HG02981 (cell line): ENCODE data around the gene GADD45GIP1.
A peak's percentile ranks its signal among the peaks of the same experiment; 100 is the strongest.
"Not testable (repeated sequence)": the region's sequence is repeated elsewhere in the genome, so short reads cannot be mapped to it uniquely, and the experiment has no call there.

Experiments used
- ATAC-seq: cut with Tn5 transposase; IDR thresholded peaks from one replicate; pipeline ENCODE4 v1.9.1; 2021; ENCODE audit warnings: mild to moderate bottlenecking, moderate library complexity; ENCODE audit not compliant: unreplicated experiment

GADD45GIP1 gene

DNA sequence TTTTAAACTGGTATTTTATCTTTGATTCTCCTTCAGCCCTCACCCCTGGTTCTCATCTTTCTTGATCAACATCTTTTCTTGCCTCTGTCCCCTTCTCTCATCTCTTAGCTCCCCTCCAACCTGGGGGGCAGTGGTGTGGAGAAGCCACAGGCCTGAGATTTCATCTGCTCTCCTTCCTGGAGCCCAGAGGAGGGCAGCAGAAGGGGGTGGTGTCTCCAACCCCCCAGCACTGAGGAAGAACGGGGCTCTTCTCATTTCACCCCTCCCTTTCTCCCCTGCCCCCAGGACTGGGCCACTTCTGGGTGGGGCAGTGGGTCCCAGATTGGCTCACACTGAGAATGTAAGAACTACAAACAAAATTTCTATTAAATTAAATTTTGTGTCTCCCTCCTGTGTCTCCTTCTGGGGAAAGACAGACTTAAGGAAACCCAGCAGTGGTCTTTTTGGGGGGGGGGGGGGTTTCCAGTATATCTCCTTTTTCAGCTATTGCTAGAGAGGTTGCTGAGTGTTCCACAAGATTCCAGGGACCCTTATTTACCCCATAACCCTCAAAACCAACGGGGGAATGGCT lies 12.8 kb downstream of the GADD45GIP1 start:
- no peak for ATAC-seq

DNA sequence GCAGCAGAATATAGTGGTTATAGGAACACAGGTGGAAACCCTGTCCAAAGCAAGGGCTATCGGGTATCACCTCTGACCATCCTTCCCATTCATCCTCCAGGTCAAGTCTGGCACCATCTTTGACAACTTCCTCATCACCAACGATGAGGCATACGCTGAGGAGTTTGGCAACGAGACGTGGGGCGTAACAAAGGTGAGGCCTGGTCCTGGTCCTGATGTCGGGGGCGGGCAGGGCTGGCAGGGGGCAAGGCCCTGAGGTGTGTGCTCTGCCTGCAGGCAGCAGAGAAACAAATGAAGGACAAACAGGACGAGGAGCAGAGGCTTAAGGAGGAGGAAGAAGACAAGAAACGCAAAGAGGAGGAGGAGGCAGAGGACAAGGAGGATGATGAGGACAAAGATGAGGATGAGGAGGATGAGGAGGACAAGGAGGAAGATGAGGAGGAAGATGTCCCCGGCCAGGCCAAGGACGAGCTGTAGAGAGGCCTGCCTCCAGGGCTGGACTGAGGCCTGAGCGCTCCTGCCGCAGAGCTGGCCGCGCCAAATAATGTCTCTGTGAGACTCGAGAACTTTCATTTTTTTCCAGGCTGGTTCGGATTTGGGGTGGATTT lies 13.5 kb downstream of the GADD45GIP1 start:
- ATAC-seq: no peak

DNA sequence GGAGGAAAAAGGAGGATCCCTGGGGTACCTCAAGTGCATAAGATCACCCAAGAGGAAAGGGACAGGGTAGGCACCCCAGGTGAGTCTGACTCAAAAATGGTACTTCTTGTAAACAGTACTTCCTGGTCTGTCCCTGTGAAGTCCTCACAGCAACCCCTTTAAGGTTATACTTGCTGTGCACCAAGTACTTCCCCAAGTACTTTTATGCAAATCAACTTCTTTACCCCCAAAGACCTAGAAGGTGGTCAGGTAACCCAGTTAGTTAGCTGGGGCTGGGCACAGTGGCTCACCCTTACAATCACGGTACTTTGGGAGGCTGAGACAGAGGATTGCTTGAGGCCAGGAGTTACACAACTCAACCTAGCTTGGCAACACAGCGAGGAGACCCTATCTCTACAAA lies 16.1 kb downstream of the GADD45GIP1 start:
- no peak for ATAC-seq

DNA sequence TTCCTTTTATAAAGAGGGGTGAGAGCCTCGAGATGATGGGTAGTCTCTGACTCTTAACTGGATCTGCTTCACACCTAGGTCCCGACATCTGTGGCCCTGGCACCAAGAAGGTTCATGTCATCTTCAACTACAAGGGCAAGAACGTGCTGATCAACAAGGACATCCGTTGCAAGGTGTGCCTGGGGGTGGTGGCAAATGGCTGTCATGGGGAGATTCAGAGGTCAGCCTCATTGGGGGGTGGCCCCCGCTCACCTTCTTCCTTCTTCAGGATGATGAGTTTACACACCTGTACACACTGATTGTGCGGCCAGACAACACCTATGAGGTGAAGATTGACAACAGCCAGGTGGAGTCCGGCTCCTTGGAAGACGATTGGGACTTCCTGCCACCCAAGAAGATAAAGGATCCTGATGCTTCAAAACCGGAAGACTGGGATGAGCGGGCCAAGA lies 17.0 kb downstream of the GADD45GIP1 start:
- ATAC-seq: no peak

DNA sequence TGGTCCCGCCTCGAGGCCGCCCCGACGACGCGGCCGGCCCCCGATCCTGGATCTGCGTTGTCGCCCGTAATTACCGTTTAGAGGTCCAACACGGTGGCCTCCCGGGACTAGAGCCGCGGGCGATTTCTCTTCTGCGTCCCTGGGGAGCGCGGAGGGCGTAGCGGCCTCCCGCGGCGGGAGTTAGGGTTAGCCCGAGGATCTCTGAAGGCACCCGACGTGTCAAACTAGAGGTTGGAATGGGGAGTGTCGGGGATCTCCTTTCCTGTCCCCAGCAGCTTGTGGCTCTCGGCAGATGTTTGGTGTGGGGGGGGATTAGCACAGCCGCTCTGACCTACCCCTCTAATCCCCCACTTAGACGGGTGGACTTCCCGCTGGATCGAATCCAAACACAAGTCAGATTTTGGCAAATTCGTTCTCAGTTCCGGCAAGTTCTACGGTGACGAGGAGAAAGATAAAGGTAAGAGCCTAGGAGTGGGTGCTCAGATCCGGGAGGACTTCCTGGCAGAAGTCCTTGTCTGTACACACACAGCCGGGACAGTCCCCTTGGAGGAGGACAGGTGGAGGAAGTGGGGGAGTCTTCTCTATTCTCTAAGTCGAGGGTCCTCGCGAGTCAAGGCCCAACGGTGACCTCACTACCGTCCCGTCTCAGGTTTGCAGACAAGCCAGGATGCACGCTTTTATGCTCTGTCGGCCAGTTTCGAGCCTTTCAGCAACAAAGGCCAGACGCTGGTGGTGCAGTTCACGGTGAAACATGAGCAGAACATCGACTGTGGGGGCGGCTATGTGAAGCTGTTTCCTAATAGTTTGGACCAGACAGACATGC lies 18.0 kb downstream of the GADD45GIP1 start:
- peak; percentile 1 for ATAC-seq

DNA sequence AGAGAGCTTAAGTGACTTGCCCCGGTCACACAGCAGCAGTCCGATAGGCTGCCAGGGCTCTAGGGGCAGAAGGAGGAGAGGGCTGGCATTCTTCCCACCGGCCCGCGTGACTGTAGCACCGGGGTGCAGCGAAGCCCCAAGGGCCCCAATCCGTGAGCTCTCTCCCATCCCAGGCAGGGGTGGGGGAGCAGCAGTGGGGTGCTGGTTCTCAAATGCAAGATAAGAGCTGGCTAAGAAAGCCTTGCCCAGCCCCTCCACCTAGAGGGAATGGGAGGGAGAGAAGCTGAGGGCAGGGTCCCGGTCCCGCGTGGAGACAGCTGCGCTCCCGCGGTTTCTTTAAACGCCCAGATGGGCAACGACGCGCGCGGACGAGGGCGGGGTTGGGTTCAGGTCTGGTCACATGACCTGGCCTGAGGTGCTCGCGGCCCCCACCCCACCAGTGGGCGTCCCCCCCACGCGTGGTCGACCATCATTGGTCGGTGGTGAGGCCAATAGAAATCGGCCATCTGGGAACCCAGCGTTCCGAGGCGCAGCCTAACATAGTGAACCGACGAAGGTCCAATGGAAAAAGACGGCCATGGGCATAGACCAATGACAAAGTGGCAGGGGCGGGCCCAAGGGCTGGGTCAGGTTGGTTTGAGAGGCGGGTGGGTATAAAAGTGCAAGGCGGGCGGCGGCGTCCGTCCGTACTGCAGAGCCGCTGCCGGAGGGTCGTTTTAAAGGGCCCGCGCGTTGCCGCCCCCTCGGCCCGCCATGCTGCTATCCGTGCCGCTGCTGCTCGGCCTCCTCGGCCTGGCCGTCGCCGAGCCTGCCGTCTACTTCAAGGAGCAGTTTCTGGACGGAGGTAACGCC lies 18.9 kb downstream of the GADD45GIP1 start, which contains the start of gene CALR:
TSS of gene CALR (plus strand) at position 683 of the 852 bp plus-strand sequence. CDS start at position 754, 71 bp downstream.
- ATAC-seq: peak; percentile 80

DNA sequence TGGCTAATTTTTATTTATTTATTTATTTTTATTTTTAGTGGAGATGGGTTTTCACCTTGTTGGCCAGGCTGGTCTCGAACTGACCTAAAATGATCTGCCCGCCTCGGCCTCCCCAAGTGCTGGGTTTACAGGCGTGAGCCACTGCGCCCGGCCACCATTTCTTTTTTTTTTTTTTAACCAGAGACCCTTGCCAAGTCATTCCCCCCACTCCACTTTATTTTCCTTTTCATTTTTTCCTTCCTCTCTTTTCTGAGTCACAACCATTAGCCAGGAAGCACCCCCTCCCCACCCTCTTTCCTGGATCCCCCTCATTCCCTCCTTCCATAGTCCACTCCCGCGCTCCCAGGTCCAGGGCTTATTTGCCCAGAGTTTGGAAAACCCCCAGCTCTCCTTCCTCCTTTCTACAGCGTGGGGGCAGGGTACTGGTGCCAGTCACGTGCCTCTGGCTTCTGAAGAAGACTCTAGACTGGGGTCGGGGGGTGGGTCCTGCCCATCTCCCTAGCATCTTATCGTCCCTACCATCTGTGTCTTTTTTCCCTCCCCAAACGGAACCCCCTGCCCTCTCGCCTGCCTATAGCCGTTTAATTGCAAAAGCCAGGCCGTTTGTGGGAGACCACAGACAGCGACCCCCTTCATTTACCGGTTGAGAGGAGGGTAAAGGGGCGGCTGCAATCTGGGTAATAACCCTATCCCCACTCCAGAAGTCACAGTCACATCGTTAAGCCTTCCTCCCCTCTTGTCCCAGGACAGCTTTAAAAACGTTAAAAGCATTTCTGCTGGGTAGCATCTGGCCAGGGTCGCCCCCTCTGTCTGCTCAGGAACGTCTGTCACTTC lies 19.7 kb downstream of the GADD45GIP1 start:
- ATAC-seq: no peak

DNA sequence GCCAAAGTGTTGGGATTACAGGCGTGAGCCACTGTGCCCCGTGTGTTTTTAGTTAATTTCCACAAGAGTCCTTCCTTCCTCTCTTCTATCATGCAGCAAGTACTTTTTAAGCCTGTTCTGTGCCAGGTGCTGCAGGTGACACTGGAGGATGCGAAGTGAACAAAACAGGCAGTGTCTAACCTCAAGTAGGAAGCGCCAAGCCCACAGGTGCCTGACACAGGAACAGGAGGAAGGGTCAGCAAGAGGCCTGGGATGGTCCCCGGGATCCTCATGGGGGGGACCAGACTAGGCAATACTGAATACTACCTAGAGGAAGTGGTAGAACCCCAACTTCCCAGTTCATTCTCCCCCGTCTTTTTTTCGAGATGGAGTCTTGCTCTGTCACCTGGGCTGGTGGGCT lies 20.4 kb downstream of the GADD45GIP1 start:
- ATAC-seq: no peak

DNA sequence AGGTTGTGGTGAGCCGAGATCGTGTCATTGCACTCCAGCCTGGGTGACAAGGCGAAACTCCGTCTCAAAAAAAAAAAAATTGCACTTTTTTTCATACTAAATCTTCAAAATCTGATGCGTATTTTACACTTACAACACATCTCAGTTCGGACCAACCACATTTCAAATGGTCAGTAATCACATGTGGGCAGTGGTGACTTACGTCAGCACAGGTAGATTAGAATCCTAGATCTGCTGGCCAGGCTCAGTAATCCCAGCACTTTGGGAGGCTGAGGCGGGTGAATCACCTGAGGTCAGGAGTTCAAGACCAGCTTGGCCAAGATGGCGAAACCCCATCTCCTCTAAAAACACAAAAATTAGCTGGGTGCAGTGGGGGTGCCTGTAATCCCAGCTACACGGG lies 22.0 kb downstream of the GADD45GIP1 start:
- no peak for ATAC-seq

DNA sequence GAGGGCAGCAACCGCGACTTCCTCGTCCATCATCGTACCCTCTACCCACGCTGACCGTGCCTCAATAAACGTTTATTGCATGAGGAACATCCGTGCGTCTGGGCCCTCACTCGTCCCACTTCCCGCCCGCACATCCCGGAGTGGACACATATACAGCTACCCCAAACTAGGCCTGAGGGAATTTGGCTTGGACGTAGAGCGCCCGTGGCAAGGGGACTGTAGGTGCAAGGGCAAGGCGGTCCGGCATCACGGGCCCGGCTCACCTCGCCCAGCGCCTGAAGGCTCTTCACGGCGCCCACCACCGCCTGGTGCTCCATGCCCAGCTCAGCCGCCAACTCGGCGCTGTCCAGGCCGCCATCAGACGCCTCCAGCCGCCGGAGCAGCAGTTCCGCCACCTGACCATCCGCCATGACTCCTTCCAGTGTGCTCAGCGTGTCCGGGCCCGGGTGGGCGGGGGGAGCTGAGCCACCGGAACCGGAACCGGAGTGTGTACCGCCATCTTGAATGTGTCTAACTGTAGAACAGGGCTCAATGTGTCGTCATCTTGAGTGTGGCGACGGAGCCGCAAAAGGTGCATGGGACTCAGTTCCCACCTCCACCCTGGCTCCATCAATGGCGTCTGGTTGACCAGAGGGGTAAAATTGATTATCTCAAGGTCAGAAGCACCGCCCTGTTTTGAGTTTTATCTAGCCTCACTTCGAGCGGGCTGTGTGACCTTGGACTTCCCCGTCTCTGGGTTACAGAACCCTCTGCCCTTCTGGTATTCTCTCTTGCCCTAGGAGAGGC lies 23.5 kb downstream of the GADD45GIP1 start, which contains the start of gene FARSA:
TSS of gene FARSA (minus strand) at position 425 of the 786 bp plus-strand sequence. CDS start at position 410, 15 bp downstream.
- peak; percentile 31 for ATAC-seq

DNA sequence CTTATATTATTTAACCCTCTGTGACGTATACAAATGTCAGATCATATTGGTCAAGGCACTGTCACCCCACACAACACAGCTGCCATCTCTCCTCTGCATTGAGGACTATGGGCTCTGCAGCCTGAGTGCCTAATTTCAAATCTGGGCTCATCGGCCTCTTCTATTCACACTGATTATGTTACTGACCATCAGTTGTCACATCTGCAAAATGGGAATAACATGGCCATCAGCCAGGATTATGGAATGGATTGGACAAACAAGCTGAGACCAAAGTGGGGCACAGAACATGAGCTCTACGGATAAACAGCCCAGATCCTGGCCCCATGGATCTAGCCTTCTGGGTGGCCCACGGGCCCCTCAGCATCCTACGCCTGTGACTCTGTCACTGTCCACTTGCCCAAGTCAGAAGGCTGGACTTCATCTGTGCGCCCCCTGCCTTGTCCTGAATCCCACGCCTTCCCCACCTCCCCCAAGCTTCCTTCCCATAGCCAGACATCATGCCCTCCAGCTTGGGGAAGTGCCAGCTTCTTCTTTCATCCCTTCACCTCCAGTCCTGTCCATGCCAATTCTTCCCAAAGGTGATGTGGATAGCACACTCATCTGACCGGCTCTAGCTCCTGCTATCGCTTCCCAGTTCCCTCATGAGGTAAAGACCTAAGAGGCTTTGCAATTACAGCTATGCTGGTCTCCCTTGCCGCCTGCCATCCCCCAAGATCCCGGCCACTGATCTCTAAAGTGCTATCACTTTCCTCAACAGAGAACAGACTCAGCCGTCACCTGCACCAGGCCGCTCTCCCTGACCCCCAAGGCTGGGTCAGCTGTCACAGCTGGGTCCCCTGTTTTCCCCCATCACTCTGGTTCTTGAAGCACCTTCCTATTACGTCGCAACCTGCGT lies 24.4 kb downstream of the GADD45GIP1 start:
- ATAC-seq: no peak

DNA sequence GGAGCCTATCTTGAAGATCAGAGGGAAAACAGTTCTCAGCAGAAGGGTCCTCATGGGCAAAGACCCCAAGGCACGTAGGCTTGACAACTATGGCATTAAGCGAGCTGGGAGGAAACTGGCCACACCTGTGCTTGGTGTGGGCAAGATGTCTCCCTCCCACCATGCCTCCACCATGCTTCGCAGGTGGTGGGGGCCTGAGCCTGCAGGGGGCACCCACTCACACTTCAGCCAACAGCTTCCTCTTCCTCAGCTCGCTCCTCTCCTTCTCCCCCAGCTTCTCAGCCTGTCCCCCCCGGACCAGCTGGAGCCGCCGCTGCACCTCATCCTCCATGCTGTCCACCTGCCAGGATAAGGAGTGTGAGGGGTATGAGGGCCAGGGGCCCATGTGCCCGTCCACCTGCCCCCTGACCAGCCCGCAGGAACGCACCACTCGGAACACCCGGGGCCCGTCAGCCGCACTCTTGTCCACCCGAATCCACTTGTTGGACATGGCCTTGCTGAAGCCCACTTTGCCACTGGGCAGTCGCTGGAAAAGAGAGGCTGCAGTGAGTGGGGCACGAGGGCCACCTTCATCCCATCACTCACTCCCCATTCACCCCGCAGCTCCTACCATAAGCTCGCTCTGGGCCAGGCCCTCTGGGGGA lies 26.9 kb downstream of the GADD45GIP1 start:
- no peak for ATAC-seq

DNA sequence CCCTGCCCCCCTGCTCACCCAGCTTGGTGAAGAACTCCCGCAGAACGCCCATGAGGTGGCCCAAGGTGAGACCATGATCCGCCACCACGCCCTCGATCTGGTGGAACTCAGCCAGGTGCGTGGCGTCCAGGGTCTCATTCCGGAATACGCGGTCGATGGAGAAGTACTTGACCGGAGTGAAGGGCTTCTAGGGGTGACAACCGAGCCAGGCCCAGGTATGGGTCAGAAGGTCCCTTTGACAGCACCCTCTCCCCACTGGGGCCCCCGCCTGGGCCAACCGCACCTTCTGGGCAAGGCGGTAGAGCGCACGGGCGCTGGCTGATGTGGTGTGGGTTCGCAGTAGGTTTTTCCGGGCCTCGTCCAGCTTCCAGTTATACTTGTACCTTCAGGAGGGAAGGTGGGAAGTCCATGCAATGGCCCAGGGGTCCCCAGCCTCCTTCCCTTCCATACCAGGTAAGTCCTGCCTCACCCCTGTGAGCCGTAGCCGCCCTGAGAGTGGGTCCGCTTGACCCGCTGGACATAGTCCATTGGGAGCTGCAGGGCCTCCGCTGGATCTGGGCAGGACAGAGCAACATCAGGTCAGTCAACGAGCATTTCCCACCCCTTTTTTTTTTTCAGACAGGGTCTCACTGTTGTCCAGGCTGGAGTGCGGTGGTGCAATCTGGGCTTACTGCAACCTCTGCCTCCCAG lies 32.3 kb downstream of the GADD45GIP1 start:
- ATAC-seq: no peak

DNA sequence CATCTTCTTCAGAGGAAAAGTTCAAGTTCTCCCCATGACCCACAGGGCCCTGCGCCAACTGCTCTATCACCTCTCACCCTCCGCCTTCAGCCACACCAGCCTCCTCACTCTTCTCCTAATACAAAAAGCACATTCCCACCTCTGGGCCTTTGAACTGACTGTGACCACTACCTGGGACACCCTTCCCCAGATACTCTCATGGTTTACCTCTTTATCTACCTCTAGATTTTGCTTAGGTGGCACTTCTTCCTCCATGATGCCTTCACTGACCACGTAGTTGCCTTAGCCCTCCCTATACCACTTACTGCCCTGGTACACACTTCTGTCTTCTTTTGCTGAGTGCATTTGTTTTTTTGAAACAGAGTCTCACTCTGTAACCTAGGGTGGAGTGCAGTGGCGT lies 34.1 kb downstream of the GADD45GIP1 start:
- no peak for ATAC-seq

DNA sequence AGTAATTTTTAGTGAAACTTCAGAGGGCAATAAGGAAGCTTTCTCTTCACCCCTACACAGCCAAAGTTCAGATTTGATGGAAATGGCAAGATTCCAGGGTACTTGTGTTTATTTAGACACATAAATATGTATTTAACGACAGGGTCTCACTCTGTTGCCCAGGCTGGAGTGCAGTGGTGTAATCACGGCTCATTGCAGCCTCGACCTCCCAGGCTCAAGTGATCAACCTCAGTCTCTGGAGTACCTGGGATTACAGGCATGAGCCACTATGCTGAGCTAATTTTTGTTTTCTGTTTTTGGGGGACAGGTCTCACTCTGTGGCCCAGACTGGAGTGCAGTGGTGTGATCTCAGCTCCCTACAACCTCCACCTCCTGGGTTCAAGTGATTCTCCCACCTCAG lies 36.0 kb downstream of the GADD45GIP1 start:
- no peak for ATAC-seq

DNA sequence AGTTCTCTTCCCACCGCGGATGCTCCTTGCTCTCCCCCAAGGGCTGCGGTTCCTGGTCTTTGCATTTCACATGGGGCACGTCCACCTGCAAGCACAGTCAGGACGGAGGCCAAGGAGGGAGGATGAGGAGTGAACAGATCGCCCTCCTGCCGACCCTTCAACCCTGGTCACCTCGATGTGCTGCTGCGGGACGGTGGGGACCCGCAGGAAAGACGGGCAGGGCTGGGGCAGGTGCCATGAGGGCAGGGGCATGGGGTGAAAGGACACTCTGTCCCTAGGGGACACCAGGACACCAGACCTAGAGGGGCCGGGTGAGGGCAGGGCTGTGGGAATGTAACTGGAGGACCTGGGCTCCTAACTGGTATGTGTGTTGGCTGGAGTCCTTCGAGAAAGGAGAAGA lies 38.8 kb downstream of the GADD45GIP1 start:
- ATAC-seq: no peak

DNA sequence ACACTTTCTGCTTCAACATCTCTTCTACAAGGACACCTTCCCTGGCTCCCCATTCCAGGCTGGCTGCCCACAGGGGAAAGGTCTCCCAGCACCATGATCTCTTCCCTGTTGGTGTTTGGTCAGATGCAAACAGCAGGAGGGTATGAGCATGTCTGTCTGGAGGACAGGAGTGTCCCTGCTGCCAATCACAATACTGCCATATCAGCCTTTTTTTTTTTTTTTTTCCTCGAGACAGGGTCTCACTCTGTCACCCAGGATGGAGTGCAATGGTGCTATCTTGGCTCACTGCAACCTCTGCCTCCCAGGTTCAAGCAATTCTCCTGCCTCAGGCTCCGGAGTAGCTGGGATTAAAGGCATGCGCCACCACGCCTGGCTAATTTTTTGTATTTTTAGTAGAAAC lies 41.2 kb downstream of the GADD45GIP1 start:
- not testable (repeated sequence) for ATAC-seq
